GM23248 (cell line): ENCODE measurements around the gene SIRT7. TPM values are rescaled to one million over a fixed set of nuclear protein-coding genes. Genes with fewer than 3 reads are reported as not detected.

ENCODE experiments used
- DNase-seq: peaks from one replicate; pipeline ENCODE4 v3.0.0-alpha.2; 2015
- H2AFZ ChIP-seq: fragments of 200-600 bp; sonication (generic); 2 replicates; pipeline ENCODE4 v1.6.1; 2016; ENCODE audit warnings: antibody characterized with exemption
- H3F3A ChIP-seq: fragments of 200-600 bp; sonication (generic); 2 replicates; pipeline ENCODE4 v1.6.1; 2016; ENCODE audit warnings: mild to moderate bottlenecking, antibody characterized with exemption, mixed run types; ENCODE audit not compliant: insufficient read depth
- H3K27ac ChIP-seq: fragments of 200-600 bp; sonication (generic); 2 replicates; pipeline ENCODE4 v1.5.1; 2016; ENCODE audit warnings: mild to moderate bottlenecking
- H3K27me3 ChIP-seq: fragments of 200-600 bp; sonication (generic); replicated peaks from 2 replicates; pipeline ENCODE4 v1.6.1; 2016; ENCODE audit warnings: mild to moderate bottlenecking; ENCODE audit not compliant: insufficient read depth
- H3K36me3 ChIP-seq: fragments of 200-600 bp; sonication (generic); 2 replicates; pipeline ENCODE4 v1.6.1; 2016; ENCODE audit warnings: low read depth, mild to moderate bottlenecking
- H3K4me1 ChIP-seq: fragments of 200-600 bp; sonication (generic); 2 replicates; pipeline ENCODE4 v1.6.1; 2016; ENCODE audit warnings: mild to moderate bottlenecking; ENCODE audit not compliant: insufficient read depth
- H3K4me2 ChIP-seq: fragments of 200-600 bp; sonication (generic); one replicate; pipeline ENCODE4 v1.6.1; 2016; ENCODE audit warnings: mild to moderate bottlenecking; ENCODE audit not compliant: unreplicated experiment
- H3K4me3 ChIP-seq: fragments of 200-600 bp; sonication (generic); 2 replicates; pipeline ENCODE4 v1.5.1; 2016; ENCODE audit warnings: mild to moderate bottlenecking
- H3K79me2 ChIP-seq: fragments of 200-600 bp; sonication (generic); 2 replicates; pipeline ENCODE4 v1.6.1; 2016; ENCODE audit warnings: mild to moderate bottlenecking; ENCODE audit not compliant: insufficient read depth
- H3K9ac ChIP-seq: fragments of 200-600 bp; sonication (generic); 2 replicates; pipeline ENCODE4 v1.6.1; 2016; ENCODE audit warnings: mild to moderate bottlenecking
- H3K9me2 ChIP-seq: fragments of 200-600 bp; sonication (generic); 2 replicates; pipeline ENCODE4 v1.6.1; 2016; ENCODE audit warnings: mixed run types, mild to moderate bottlenecking, moderate library complexity; ENCODE audit not compliant: insufficient read depth
- H3K9me3 ChIP-seq: fragments of 200-600 bp; sonication (generic); one replicate; pipeline ENCODE4 v1.6.1; 2017; ENCODE audit warnings: low read depth
- H4K20me1 ChIP-seq: fragments of 200-600 bp; sonication (generic); 2 replicates; pipeline ENCODE4 v1.6.0; 2016; ENCODE audit not compliant: insufficient read depth
- EZH2 ChIP-seq: fragments of 200-600 bp; sonication (generic); IDR thresholded peaks from 2 replicates; pipeline ENCODE4 v1.6.1; 2018; ENCODE audit warnings: antibody characterized with exemption, mild to moderate bottlenecking; ENCODE audit not compliant: insufficient read depth, poor library complexity, severe bottlenecking
- EZH2phosphoT487 ChIP-seq: fragments of 200-600 bp; sonication (generic); IDR thresholded peaks from 2 replicates; pipeline ENCODE4 v1.6.1; 2018; ENCODE audit warnings: antibody characterized with exemption, moderate library complexity, mild to moderate bottlenecking, low read depth; ENCODE audit not compliant: insufficient read depth
- WGBS, 2 experiments: methylation state at CpG; one replicate each; pipeline ENCODE4 v1.1.6; 2015 to 2017; ENCODE audit warnings: low lambda C conversion rate in 2 of 2, low coverage in 1 of 2; ENCODE audit errors: missing lambda C conversion rate in 2 of 2; 5-methylcytosine and 5-hydroxymethylcytosine counted together
- in situ Hi-C: fragments of 300-500 bp; cut with MboI; formaldehyde crosslinking; loops from 2 replicates; pipeline ENCODE4 v1.15.0; 2020
- polyA plus RNA-seq: library from polyadenylated mRNA; unstranded; fragments of >200 nt; fragmentation: Nextera tagmentation; extraction: Ambion mirVana; gene quantifications from 2 replicates; pipeline ENCODE4 v1.2.1, GENCODE V29; 2016
- total RNA-seq: library from RNA; depleted of rRNA; stranded (reverse); fragments of >200 nt; shearing (Covaris generic); gene quantifications from 2 replicates; pipeline ENCODE4 v1.2.3, GENCODE V29; 2014

SIRT7 gene
- total and polyA plus RNA-seq, 2 experiments from 2014 or later, result 11.4 to 13.1 TPM

DNA sequence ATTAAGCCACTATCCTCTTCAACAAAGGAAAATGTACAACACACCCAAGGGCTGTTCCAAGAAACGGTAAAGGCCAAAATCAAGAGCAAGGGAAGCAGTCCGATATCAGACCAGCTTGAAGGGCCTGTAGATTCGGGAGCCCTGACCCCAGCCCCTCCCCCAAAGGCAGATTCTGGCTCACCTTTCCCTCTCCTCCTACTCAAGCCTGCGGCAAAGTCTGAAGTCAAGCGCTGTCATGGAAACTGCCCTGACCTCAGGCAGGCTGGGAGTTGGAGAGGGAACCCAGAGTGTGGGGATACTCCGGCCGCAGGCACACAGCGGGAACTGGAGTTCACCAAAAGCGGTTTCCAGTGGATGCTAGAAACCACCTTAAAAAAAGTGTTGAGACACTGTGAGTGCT lies 28.4 kb downstream of the SIRT7 start:
- peaks cover 17% of the 10 kb centered on the region for H3K4me1 ChIP-seq
- no peaks in the 10 kb centered on the region; the same call in 1 of the 2 replicates for H4K20me1 ChIP-seq
- 0 out of 2 replicates have a peak overlapping the region, but pooled peaks have one; percentile 64 for H3K27ac ChIP-seq
- no peaks in the 10 kb centered on the region for H3K9me2 ChIP-seq
- DNase-seq, result no peak
- H3K9me3 ChIP-seq, result no peaks in the 10 kb centered on the region
- peaks cover 12% of the 10 kb centered on the region; the same call in 1 of the 2 replicates for H3F3A ChIP-seq
- peaks cover 91% of the 10 kb centered on the region for H3K79me2 ChIP-seq
- H3K27me3 ChIP-seq, result no peaks in the 10 kb centered on the region
- TF ChIP-seq EZH2phosphoT487 (no peak), EZH2 (no peak)
- H3K4me3 ChIP-seq, result peak overlapping the region; percentile 89
- H2AFZ ChIP-seq, result no peak overlapping the region
- H3K9ac ChIP-seq, result peak overlapping the region; percentile 86
- H3K36me3 ChIP-seq, result peaks cover 36% of the 10 kb centered on the region
- in situ Hi-C loops, result no loop called here
- WGBS, 2 experiments, result 80 to 84% methylated on average over 9 of the region's 9 CpGs
- no peak overlapping the region for H3K4me2 ChIP-seq

DNA sequence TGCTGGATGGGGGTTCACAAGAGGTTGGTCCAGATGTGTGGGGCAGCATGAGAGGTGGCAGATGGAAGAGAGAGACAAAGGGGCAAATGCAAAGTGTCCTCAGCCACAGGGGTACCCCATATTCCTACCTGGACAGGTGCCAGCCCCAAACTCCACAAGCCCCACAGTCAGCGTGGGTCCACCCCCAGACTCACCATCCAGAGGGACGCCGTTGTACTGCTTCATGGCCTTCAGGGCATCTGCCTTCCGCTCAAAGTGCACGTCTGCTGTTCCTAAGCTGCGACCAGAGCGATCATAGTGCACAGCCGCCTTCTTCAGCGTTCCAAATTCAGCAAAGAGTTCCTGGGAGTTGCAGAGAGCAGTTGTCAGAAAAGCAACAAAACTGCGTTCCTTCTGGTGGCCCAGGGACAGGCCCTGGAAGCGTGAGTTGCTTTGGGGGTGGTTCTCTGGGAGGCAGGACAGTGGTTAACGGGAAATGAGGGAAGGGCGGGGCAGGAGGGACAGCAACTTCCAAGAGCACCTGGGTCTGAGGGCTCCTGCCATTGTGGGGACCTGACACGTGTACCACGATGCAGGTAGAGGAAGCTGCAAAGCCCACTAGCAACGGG lies 28.9 kb downstream of the SIRT7 start:
- H2AFZ ChIP-seq, result no peak overlapping the region
- whole genome bisulfite sequencing, 2 experiments, result 93 to 95% methylated on average over 16 of the region's 16 CpGs
- H3K4me1 ChIP-seq, result peaks cover 17% of the 10 kb centered on the region
- H3K79me2 ChIP-seq, result peaks cover 92% of the 10 kb centered on the region
- no peak overlapping the region for H3K27ac ChIP-seq
- peaks cover 12% of the 10 kb centered on the region; the same call in 1 of the 2 replicates for H3F3A ChIP-seq
- H3K36me3 ChIP-seq, result peaks cover 36% of the 10 kb centered on the region
- 0 out of 2 replicates have a peak overlapping the region, but pooled peaks have one; percentile 89 for H3K4me3 ChIP-seq
- H4K20me1 ChIP-seq, result no peaks in the 10 kb centered on the region; the same call in 1 of the 2 replicates
- no peaks in the 10 kb centered on the region for H3K9me3 ChIP-seq
- in situ Hi-C loops, result no loop called here
- no peak overlapping the region for H3K4me2 ChIP-seq
- no peak for DNase-seq
- TF ChIP-seq EZH2 (no peak), EZH2phosphoT487 (no peak)
- no peaks in the 10 kb centered on the region for H3K27me3 ChIP-seq
- H3K9me2 ChIP-seq, result no peaks in the 10 kb centered on the region
- peak overlapping the region; percentile 86; the same call in 1 of the 2 replicates for H3K9ac ChIP-seq

DNA sequence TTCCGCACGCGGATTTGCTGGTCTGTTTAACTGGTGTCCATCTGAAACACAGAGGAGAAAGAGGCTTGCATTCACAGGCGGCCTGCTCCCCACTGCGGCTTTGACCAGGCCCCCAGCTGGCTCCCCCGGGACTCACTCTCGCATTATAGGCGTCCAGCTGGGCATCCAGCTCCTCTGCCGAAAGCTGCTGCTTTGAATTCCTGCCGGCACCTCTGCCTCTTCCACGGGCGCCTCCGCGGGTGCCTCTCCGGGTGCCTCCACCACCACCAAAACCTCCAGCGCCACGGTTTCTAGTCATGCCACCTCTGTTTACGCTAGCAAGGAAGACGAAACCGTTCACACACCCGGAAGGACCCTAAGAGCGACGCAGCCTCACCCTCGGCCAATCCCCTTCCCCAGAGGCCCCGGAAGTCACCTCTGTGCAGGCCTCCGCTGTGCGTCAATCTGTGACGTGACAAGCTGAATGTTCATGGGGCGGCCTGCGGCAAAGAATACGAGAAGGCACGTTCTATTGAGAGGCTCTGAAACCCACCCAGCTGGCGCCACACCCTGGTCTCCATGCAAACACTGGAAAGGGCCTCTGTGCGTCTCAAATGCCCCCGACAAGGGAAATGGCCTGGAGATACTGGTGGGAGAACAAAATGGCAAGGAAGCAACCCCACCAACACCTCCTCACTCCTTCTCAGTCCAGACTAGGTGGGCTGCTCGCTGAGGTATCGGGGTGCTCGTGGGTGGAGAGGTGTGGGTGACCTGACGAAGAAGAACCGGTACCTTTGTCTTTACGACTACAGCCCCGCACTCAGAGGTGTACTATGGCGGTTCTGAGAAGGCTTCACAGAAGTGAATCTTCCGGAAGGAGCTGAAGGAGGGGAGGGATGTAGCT lies 29.6 kb downstream of the SIRT7 start:
- H3K4me2 ChIP-seq, result no peak overlapping the region
- peaks cover 17% of the 10 kb centered on the region for H3K4me1 ChIP-seq
- peaks cover 12% of the 10 kb centered on the region; the same call in 1 of the 2 replicates for H3F3A ChIP-seq
- H3K9ac ChIP-seq, result no peak overlapping the region
- H3K9me2 ChIP-seq, result no peaks in the 10 kb centered on the region
- TF ChIP-seq EZH2phosphoT487 (no peak), EZH2 (no peak)
- H2AFZ ChIP-seq, result no peak overlapping the region
- H4K20me1 ChIP-seq, result no peaks in the 10 kb centered on the region; the same call in 1 of the 2 replicates
- H3K9me3 ChIP-seq, result no peaks in the 10 kb centered on the region
- peaks cover 92% of the 10 kb centered on the region for H3K79me2 ChIP-seq
- DNase-seq, result no peak
- H3K36me3 ChIP-seq, result peaks cover 36% of the 10 kb centered on the region
- H3K27ac ChIP-seq, result no peak overlapping the region
- H3K4me3 ChIP-seq, result no peak overlapping the region
- 93 to 94% methylated on average over 44 of the region's 44 CpGs for WGBS, 2 experiments
- no peaks in the 10 kb centered on the region for H3K27me3 ChIP-seq
- in situ Hi-C loops, result no loop called here

DNA sequence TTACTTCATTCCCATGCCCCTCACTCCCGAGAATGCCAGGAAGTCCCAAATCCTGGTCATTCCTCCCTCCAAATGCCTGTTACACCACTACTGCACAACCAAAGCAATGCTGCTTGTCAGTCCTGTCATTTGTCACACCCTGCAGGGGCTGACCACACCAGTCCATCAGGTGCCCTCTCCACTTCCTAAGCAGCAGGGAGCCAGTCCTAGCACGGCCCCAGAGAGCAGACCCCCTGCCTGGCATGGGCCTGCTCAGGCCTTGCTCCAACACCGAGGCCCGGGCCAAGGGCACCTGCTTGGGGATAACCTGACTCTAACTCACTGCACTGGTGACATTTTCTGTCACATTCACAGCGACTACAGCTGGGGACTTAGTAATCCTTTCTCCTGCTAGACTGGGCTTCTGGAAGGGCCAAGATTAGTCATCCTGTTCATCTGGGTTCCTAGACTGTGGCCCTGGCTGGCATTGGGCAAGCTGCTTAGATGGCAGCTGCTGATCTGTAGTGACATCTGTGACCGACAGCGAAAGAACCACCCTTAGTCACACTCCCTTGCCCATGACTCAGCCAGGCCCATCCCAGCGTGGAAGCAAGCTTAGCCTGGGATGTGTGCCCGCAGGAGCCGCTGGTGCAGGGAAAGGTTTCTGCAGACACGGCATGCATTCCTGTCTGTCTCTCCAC lies 32.0 kb downstream of the SIRT7 start:
- Histone ChIP-seq H3K9ac (no peak overlapping the region), H3K9me2 (no peaks in the 10 kb centered on the region), H3K27me3 (no peaks in the 10 kb centered on the region), H3K4me2 (no peak overlapping the region), H3F3A (peaks cover 12% of the 10 kb centered on the region; the same call in 1 of the 2 replicates), H3K9me3 (no peaks in the 10 kb centered on the region), H3K79me2 (peaks cover 93% of the 10 kb centered on the region), H3K27ac (peak overlapping the region; percentile 49), H3K4me1 (peaks cover 12% of the 10 kb centered on the region), H2AFZ (no peak overlapping the region), H4K20me1 (no peaks in the 10 kb centered on the region; the same call in 1 of the 2 replicates), H3K4me3 (no peak overlapping the region), H3K36me3 (peaks cover 36% of the 10 kb centered on the region)
- 53 to 55% methylated on average over 11 of the region's 11 CpGs for WGBS, 2 experiments
- in situ Hi-C loops, result no loop called here
- TF ChIP-seq EZH2 (no peak), EZH2phosphoT487 (no peak)
- peak; percentile 81 for DNase-seq
